ENCODE measurements around the gene TAAR9.
A peak's percentile ranks its signal among the peaks of the same experiment; 100 is the strongest.

Gene TAAR9

GRCh38 chr6:132495604-132496079, 42.4 kb upstream of the TAAR9 start:
- Histone ChIP-seq H4K20me1 (ENCODE audit: insufficient read depth, low read length) (peaks cover 11% of the 10 kb centered on the region; the same call in 1 of the 2 replicates), H3K27ac (ENCODE audit: low read length) (peak overlapping the region; percentile 99), H3K4me2 (ENCODE audit: low read length) (peak overlapping the region; percentile 84), H3K9me3 (ENCODE audit: insufficient read depth, low read length) (no peaks in the 10 kb centered on the region), H3K79me2 (ENCODE audit: low read length) (peaks cover 71% of the 10 kb centered on the region), H3K27me3 (ENCODE audit: low read depth, low read length) (no peaks in the 10 kb centered on the region), H3K4me1 (ENCODE audit: low read length) (peaks cover 78% of the 10 kb centered on the region), H3K9ac (ENCODE audit: low read length) (peak overlapping the region; percentile 66), H3K4me3 (ENCODE audit: low read length) (peak overlapping the region; percentile 68), H3K36me3 (replicated peaks; ENCODE audit: low read depth, low read length) (peaks cover 56% of the 10 kb centered on the region), H2AFZ (ENCODE audit: low read depth, low read length) (no peak overlapping the region)
- TF ChIP-seq EZH2phosphoT487 (IDR thresholded peaks at IDR 0.05; ENCODE audit: low read depth) (no peak), CTCF (IDR thresholded peaks at IDR 0.05; ENCODE audit: low read depth, low read length) (no peak)

DNA sequence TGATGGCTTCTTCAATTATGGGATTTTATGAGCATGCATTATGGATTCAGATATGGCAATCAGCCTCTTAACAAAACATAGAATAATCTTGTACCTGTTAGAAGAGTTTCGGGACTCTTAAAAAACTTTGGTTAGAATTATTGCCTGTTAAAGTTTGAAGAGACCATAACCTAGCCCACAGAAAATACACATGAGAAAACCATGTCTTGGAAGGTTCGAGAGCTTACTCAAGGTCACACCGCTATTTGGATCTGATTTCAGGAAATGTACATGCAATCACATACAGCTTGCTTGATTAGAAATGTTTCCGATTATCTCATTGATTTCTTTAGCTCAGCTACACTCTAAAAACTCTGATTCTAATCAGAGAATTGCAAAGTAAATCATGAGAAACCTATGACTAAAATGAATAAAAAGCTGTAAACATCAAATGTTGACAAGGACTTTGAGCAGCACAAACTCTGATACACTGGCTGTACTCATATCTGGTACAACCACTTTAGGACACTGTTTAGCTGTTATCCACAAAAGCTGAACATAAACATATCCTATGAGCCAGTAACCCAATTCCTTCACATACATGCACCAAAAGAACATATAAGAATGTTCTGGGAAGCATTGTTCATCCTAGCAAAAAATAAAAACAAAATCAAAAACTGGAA, 41.4 kb upstream of the TAAR9 start:
- no peaks in the 10 kb centered on the region for H3K27me3 ChIP-seq (ENCODE audit: low read depth, low read length)
- H3K79me2 ChIP-seq (ENCODE audit: low read length) = peaks cover 71% of the 10 kb centered on the region
- H3K4me3 ChIP-seq (ENCODE audit: low read length) = peak overlapping the region; percentile 59
- no peaks in the 10 kb centered on the region for H3K9me3 ChIP-seq (ENCODE audit: insufficient read depth, low read length)
- H3K9ac ChIP-seq (ENCODE audit: low read length) = peak overlapping the region; percentile 66
- peaks cover 76% of the 10 kb centered on the region for H3K4me1 ChIP-seq (ENCODE audit: low read length)
- H3K4me2 ChIP-seq (ENCODE audit: low read length) = peak overlapping the region; percentile 84
- no peak overlapping the region for H2AFZ ChIP-seq (ENCODE audit: low read depth, low read length)
- no peak for TF ChIP-seq EZH2phosphoT487 (IDR thresholded peaks at IDR 0.05; ENCODE audit: low read depth)
- no peak for TF ChIP-seq CTCF (IDR thresholded peaks at IDR 0.05; ENCODE audit: low read depth, low read length)
- H3K36me3 ChIP-seq (replicated peaks; ENCODE audit: low read depth, low read length) = peaks cover 61% of the 10 kb centered on the region
- H4K20me1 ChIP-seq (ENCODE audit: insufficient read depth, low read length) = peaks cover 1% of the 10 kb centered on the region; the same call in 1 of the 2 replicates
- peak overlapping the region; percentile 99 for H3K27ac ChIP-seq (ENCODE audit: low read length)

- Histone ChIP-seq H3K9ac (ENCODE audit: low read length) (peak overlapping the region; percentile 62), H3K4me3 (ENCODE audit: low read length) (peak overlapping the region; percentile 44), H3K36me3 (replicated peaks; ENCODE audit: low read depth, low read length) (peaks cover 51% of the 10 kb centered on the region), H2AFZ (ENCODE audit: low read depth, low read length) (no peak overlapping the region), H3K27me3 (ENCODE audit: low read depth, low read length) (no peaks in the 10 kb centered on the region), H3K9me3 (ENCODE audit: insufficient read depth, low read length) (no peaks in the 10 kb centered on the region), H3K79me2 (ENCODE audit: low read length) (peaks cover 61% of the 10 kb centered on the region), H3K4me1 (ENCODE audit: low read length) (peaks cover 76% of the 10 kb centered on the region), H4K20me1 (ENCODE audit: insufficient read depth, low read length) (peaks cover 2% of the 10 kb centered on the region; the same call in 1 of the 2 replicates), H3K27ac (ENCODE audit: low read length) (peak overlapping the region; percentile 99), H3K4me2 (ENCODE audit: low read length) (peak overlapping the region; percentile 67)
- TF ChIP-seq CTCF (IDR thresholded peaks at IDR 0.05; ENCODE audit: low read depth, low read length) (no peak), EZH2phosphoT487 (IDR thresholded peaks at IDR 0.05; ENCODE audit: low read depth) (0 out of 2 replicates have a peak, but pooled peaks have one; percentile 28)
Measured at GRCh38 chr6:132498638-132499037, 39.4 kb upstream of the TAAR9 start.

DNA sequence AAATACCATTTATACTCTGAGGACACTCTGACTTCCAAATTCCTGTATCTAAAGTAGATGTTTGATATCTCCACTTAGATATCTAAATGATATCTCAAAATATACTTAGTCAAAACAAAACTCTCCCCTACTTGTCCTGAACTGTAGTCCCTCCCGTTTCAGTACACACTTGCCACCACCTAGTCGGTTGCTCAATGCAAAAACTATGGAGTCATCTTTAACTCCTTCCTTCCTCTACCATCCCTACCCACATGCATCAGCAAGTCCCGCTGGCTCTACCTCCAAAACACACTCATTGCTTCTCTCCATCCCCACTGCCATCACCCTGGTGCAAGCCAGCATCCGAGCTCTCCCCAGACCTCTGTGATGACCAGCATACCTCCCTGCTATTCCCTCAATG, 38.3 kb upstream of the TAAR9 start:
- peaks cover 61% of the 10 kb centered on the region for H3K79me2 ChIP-seq (ENCODE audit: low read length)
- no peak overlapping the region for H2AFZ ChIP-seq (ENCODE audit: low read depth, low read length)
- no peak for TF ChIP-seq CTCF (IDR thresholded peaks at IDR 0.05; ENCODE audit: low read depth, low read length)
- no peak for TF ChIP-seq EZH2phosphoT487 (IDR thresholded peaks at IDR 0.05; ENCODE audit: low read depth)
- peaks cover 67% of the 10 kb centered on the region for H3K4me1 ChIP-seq (ENCODE audit: low read length)
- H3K4me2 ChIP-seq (ENCODE audit: low read length) = peak overlapping the region; percentile 67
- H3K9me3 ChIP-seq (ENCODE audit: insufficient read depth, low read length) = no peaks in the 10 kb centered on the region
- peak overlapping the region; percentile 62; the same call in 1 of the 2 replicates for H3K9ac ChIP-seq (ENCODE audit: low read length)
- peaks cover 12% of the 10 kb centered on the region for H4K20me1 ChIP-seq (ENCODE audit: insufficient read depth, low read length)
- peak overlapping the region; percentile 99 for H3K27ac ChIP-seq (ENCODE audit: low read length)
- H3K36me3 ChIP-seq (replicated peaks; ENCODE audit: low read depth, low read length) = peaks cover 40% of the 10 kb centered on the region
- H3K4me3 ChIP-seq (ENCODE audit: low read length) = peak overlapping the region; percentile 44; the same call in 1 of the 2 replicates
- H3K27me3 ChIP-seq (ENCODE audit: low read depth, low read length) = no peaks in the 10 kb centered on the region
